Transverse colon (tissue), 4 donors: ENCODE results near the gene MRFAP1. TPM values are rescaled to one million over a fixed set of nuclear protein-coding genes. Genes with fewer than 3 reads are reported as not detected.

Experiments used
- total RNA-seq, 4 donors: library from RNA; depleted of rRNA; stranded (reverse); fragments of >200 nt; gene quantifications; one replicate each; pipeline ENCODE4 v1.1.0, GENCODE V29; 2016

Gene MRFAP1
- total RNA-seq, 4 donors from 2014 or later = 96.3 to 229 (median 125) TPM

Other genes starting within 250 kb of the MRFAP1 start
- gene PPP2R2C, start 168.1 kb upstream of the MRFAP1 start, total RNA-seq = 1 to 10 TPM in 2 of 4 donors, under 1 TPM in 2; 0.27 to 8.8 (median 1.7) TPM
- 10 to 100 TPM; 17.5 to 55.9 (median 27.6) TPM for gene MAN2B2, start 65.5 kb upstream of the MRFAP1 start, total RNA-seq
- 1 to 10 TPM in 2 of 4 donors, not detected in 2; 7.5 to 7.8 TPM for gene S100P, start 53.2 kb downstream of the MRFAP1 start, total RNA-seq
- 10 to 100 TPM; 18.3 to 51.0 (median 30.3) TPM for gene MRFAP1L1, start 69.2 kb downstream of the MRFAP1 start, total RNA-seq
- 10 to 100 TPM in 3 of 4 donors, under 1 TPM in 1; 1.00 to 18.8 (median 12.4) TPM for gene BLOC1S4, start 75.5 kb downstream of the MRFAP1 start, total RNA-seq
- 10 to 100 TPM; 17.9 to 83.4 (median 43.0) TPM for gene KIAA0232, start 142.0 kb downstream of the MRFAP1 start, total RNA-seq